GM12801 (cell line): ENCODE results near the gene PI4KA.

Source experiments
- TF ChIP-seq, protein P1 (sequence below): IDR thresholded peaks from one replicate; pipeline ENCODE4 v1.5.1; 2011; ENCODE audit warnings: control low read depth; ENCODE audit not compliant: insufficient read length; ENCODE audit errors: extremely low read depth

The PI4KA gene

GRCh38 chr22:20899827-20900423, 41.3 kb upstream of the PI4KA start:
- TF ChIP-seq, protein P1, sequence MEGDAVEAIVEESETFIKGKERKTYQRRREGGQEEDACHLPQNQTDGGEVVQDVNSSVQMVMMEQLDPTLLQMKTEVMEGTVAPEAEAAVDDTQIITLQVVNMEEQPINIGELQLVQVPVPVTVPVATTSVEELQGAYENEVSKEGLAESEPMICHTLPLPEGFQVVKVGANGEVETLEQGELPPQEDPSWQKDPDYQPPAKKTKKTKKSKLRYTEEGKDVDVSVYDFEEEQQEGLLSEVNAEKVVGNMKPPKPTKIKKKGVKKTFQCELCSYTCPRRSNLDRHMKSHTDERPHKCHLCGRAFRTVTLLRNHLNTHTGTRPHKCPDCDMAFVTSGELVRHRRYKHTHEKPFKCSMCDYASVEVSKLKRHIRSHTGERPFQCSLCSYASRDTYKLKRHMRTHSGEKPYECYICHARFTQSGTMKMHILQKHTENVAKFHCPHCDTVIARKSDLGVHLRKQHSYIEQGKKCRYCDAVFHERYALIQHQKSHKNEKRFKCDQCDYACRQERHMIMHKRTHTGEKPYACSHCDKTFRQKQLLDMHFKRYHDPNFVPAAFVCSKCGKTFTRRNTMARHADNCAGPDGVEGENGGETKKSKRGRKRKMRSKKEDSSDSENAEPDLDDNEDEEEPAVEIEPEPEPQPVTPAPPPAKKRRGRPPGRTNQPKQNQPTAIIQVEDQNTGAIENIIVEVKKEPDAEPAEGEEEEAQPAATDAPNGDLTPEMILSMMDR: no peak

GRCh38 chr22:20890975-20891374, 32.4 kb upstream of the PI4KA start:
- TF ChIP-seq, protein P1: no peak

GRCh38 chr22:20889904-20890540, 31.4 kb upstream of the PI4KA start:
- TF ChIP-seq, protein P1: no peak

GRCh38 chr22:20889025-20889704, 30.6 kb upstream of the PI4KA start:
- TF ChIP-seq, protein P1: no peak

GRCh38 chr22:20887375-20887774, 28.8 kb upstream of the PI4KA start:
- TF ChIP-seq, protein P1: no peak

- TF ChIP-seq, protein P1: peak; percentile 7
Measured at GRCh38 chr22:20885557-20886323, 27.1 kb upstream of the PI4KA start.

- TF ChIP-seq, protein P1: no peak
Measured at GRCh38 chr22:20885017-20885556, 26.5 kb upstream of the PI4KA start.
